Ovary (tissue), 9 donors: ENCODE results near the gene TAS2R41. TPM values are rescaled to one million over a fixed set of nuclear protein-coding genes. Genes with fewer than 3 reads are reported as not detected.
"Not testable (repeated sequence)": the region's sequence is repeated elsewhere in the genome, so short reads cannot be mapped to it uniquely, and the experiment has no call there.

ENCODE experiments used
- DNase-seq, 5 donors: peaks; one replicate each; pipeline ENCODE4 v3.0.0-alpha.2; 2019 to 2020
- H3K27ac ChIP-seq, 2 donors: fragments of 200-600 bp; one replicate each; pipeline versions ENCODE4 v1.5.1 to v1.8.0; 2019 to 2022
- H3K27me3 ChIP-seq: fragments of 200-600 bp; one replicate; pipeline ENCODE4 v1.8.0; 2022
- H3K36me3 ChIP-seq: fragments of 200-600 bp; sonication (generic); one replicate; pipeline ENCODE4 v1.5.1; 2019
- H3K4me1 ChIP-seq: one replicate; pipeline ENCODE4 v1.8.1; 2013; ENCODE audit warnings: mild to moderate bottlenecking, moderate library complexity; ENCODE audit not compliant: insufficient read depth
- H3K4me3 ChIP-seq: fragments of 200-600 bp; sonication (generic); one replicate; pipeline ENCODE4 v1.5.1; 2017
- H3K9me3 ChIP-seq, 2 donors: fragments of 200-600 bp in 1 of 2; sonication (generic) in 1 of 2; one replicate each; pipeline versions ENCODE4 v1.5.1 to v1.8.1; 2013 to 2019; ENCODE audit warnings: mild to moderate bottlenecking in 1 of 2, moderate library complexity in 1 of 2
- EP300 ChIP-seq: sonication (generic); formaldehyde crosslinking; IDR thresholded peaks from one replicate; pipeline ENCODE4 v1.6.1; 2017; ENCODE audit warnings: antibody characterized with exemption
- POLR2A ChIP-seq: fragments of 450-650 bp; IDR thresholded peaks from one replicate; pipeline ENCODE4 v1.6.1; 2017; ENCODE audit warnings: antibody characterized with exemption, mild to moderate bottlenecking, moderate library complexity
- WGBS, 3 donors: extraction: QIAGEN DNeasy Blood & Tissue Kit in 1 of 3; methylation state at CpG; one replicate each; pipeline versions ENCODE4 v1.1.5 to v1.1.7; 2013 to 2017; 5-methylcytosine and 5-hydroxymethylcytosine counted together
- intact Hi-C, 4 donors: fragments of 100-400 bp; cut with DNase I; formaldehyde crosslinking; loops; one replicate each; pipeline versions ENCODE4 v1.11.0 to v1.15.1; 2022 to 2023
- polyA plus RNA-seq, 2 donors: library from polyadenylated mRNA; stranded (reverse); fragments of 200-250 nt in 1 of 2; fragments of 350-450 nt in 1 of 2; fragmentation: Illumina TruSeq in 1 of 2; extraction: RNeasy Lipid Tissue Mini Kit (QIAGEN cat#74804) in 1 of 2; gene quantifications; one replicate each; pipeline ENCODE4 v1.2.3, GENCODE V29; 2013 to 2014
- total RNA-seq, 7 donors: library from RNA; depleted of rRNA in 2 of 7; stranded (reverse); fragments of >200 nt in 2 of 7; fragmentation: NEBNext Ultra II Directional in 3 of 7; extraction: Animal tissue kit (Norgen Biotek cat#: 25700) in 3 of 7; gene quantifications; one replicate each; pipeline versions ENCODE4 v1.1.0 to v1.2.4, GENCODE V29; 2016 to 2023
- TF ChIP-seq, protein P1 (sequence below), 3 donors: fragments of 450-650 bp in 2 of 3; fragments of 200-600 bp in 1 of 3; IDR thresholded peaks; one replicate each; pipeline versions ENCODE4 v1.5.1 to v1.8.0; 2016 to 2022; ENCODE audit warnings: antibody characterized with exemption in 3 of 3, mild to moderate bottlenecking in 1 of 3
- donor health status: DM: no; HTN: no; CAD: no; lungs with moderate emphysema.
- donor health status: DM: no; HTN: no; CAD: no.
- donor health status: Bipolar disorder and iron deficiency.
- donor health status: DM: yes; HTN: yes; CAD: no.
- donor health status: DM: no; HTN: no; CAD: no.
- donor health status: DM: yes; HTN: yes; CAD: no.

The TAS2R41 gene
- total and polyA plus RNA-seq, 9 donors: 0.50 TPM; not detected in 8

DNA sequence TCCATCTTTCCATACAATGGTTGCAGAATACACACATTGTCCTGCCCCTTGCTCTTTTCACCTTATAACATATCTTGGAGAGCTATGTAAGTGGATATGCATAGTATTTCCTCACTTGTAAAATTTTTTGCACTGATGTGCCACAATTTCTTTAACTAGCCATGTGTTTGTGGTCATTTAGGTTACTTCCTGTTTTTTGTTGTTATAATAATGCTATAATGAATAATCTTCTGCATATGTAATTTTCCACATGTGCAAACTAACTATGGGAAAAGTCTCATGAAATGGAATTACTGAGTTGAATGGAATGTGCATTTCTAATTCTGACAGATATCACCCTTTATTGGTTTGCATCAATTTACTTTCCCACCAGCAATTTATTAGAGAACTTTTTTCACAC is 2.8 kb downstream of the TAS2R41 start:
- Histone ChIP-seq H3K27ac (no peak overlapping the region), H3K36me3 (no peaks in the 10 kb centered on the region), H3K4me1 (no peaks in the 10 kb centered on the region), H3K4me3 (no peak overlapping the region), H3K27me3 (no peaks in the 10 kb centered on the region), H3K9me3 (no peaks in the 10 kb centered on the region)
- intact Hi-C loops: no loop called here
- no peak for TF ChIP-seq EP300
- no peak for TF ChIP-seq POLR2A
- TF ChIP-seq, protein P1, sequence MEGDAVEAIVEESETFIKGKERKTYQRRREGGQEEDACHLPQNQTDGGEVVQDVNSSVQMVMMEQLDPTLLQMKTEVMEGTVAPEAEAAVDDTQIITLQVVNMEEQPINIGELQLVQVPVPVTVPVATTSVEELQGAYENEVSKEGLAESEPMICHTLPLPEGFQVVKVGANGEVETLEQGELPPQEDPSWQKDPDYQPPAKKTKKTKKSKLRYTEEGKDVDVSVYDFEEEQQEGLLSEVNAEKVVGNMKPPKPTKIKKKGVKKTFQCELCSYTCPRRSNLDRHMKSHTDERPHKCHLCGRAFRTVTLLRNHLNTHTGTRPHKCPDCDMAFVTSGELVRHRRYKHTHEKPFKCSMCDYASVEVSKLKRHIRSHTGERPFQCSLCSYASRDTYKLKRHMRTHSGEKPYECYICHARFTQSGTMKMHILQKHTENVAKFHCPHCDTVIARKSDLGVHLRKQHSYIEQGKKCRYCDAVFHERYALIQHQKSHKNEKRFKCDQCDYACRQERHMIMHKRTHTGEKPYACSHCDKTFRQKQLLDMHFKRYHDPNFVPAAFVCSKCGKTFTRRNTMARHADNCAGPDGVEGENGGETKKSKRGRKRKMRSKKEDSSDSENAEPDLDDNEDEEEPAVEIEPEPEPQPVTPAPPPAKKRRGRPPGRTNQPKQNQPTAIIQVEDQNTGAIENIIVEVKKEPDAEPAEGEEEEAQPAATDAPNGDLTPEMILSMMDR (IDR thresholded peaks at IDR 0.05): no peak
- DNase-seq: no peak

DNA sequence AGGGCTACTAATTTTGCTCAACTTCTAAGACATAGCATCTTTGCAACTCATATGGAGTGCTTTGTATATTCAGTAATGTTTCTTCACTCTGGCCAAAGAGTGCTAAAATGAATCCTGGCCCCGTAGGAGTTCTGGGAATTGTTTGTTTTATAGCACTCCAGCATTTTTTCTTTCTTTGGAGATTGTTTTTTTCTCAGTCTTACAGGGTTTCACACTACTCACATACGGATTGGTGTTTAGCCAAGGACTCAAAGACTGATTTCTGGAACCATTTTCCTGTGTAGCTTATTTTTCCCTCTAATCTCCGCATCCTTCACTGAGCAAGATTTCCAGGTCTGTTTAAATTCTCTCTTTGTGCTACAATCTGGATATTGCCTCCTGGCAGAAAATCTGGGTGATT is 6.4 kb downstream of the TAS2R41 start:
- Histone ChIP-seq H3K36me3 (no peaks in the 10 kb centered on the region), H3K27ac (no peak overlapping the region), H3K9me3 (no peaks in the 10 kb centered on the region), H3K27me3 (no peaks in the 10 kb centered on the region), H3K4me3 (no peak overlapping the region), H3K4me1 (peaks cover 5% of the 10 kb centered on the region)
- no peak for TF ChIP-seq EP300
- TF ChIP-seq, protein P1 (IDR thresholded peaks at IDR 0.05): no peak
- intact Hi-C loops: no loop called here
- 16 to 24% (median 22%) methylated on average over 3 of the region's 3 CpGs for WGBS, 3 donors
- DNase-seq: no peak

DNA sequence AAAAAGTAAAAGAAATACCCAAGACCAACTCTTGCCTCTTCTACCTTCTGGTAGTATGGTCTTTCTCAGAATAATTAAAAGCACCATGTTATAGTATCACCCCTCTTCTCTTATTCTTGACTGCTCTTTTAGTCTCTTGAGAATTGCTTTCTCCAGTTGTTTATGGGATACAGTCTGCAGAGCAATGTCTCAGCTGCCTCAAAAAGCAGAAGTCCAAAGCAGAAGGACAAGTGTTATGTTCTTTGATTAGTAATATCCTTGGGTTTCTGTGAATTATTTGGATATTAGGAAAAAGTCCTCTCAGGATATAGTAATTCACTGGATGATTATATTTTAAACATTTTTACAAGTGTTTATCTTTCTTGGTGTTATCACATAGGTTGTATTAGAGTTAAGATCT is 7.4 kb downstream of the TAS2R41 start:
- Histone ChIP-seq H3K36me3 (no peaks in the 10 kb centered on the region), H3K4me1 (peaks cover 5% of the 10 kb centered on the region), H3K4me3 (no peak overlapping the region), H3K27me3 (no peaks in the 10 kb centered on the region), H3K9me3 (no peaks in the 10 kb centered on the region), H3K27ac (no peak overlapping the region)
- intact Hi-C loops: no loop called here
- no peak for DNase-seq
- TF ChIP-seq POLR2A (no peak), EP300 (no peak)
- TF ChIP-seq, protein P1 (IDR thresholded peaks at IDR 0.05): no peak

DNA sequence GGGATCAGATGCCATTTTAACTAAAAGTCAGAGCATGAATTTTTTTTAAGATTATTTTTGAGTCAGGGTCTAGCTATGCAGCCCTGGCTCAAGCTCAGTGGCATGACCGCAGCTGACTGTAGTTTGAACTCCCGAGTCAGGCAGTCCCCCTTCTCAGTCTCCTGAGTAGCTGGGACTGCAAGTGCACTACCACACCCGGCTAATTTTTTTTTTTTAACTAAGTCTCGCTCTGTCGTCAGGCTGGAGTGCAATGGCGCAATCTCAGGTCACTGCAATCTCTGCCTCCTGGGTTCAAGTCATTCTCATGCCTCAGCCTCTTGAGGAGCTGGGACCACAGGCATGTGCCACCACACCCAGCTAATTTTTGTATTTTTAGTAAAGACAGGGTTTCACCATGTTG is 7.8 kb downstream of the TAS2R41 start:
- no peaks in the 10 kb centered on the region for H3K27me3 ChIP-seq
- no peak for DNase-seq
- H3K4me3 ChIP-seq: no peak overlapping the region
- H3K27ac ChIP-seq: no peak overlapping the region
- intact Hi-C loops: no loop called here
- TF ChIP-seq, protein P1 (IDR thresholded peaks at IDR 0.05): no peak
- TF ChIP-seq EP300: no peak
- TF ChIP-seq POLR2A: no peak
- 77 to 90% (median 90%) methylated on average over 6 of the region's 6 CpGs for WGBS, 3 donors
- peaks cover 5% of the 10 kb centered on the region for H3K4me1 ChIP-seq
- no peaks in the 10 kb centered on the region for H3K9me3 ChIP-seq
- no peaks in the 10 kb centered on the region for H3K36me3 ChIP-seq

DNA sequence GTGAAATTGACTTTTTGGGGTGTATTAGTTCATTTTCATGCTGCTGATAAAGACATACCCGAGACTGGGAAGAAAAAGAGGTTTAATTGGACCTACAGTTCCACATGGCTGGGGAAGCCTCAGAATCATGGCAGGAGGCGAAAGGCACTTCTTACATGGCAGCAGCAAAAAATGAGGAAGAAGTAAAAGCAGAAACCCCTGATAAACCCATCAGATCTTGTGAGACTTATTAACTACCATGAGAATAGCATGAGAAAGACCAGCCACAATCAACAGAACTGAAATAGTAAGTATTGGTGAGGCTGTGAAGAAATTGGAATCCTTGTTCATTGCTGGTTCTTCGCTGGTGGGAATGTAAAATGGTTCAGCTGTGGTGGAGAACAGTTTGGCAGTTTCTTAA is 8.6 kb downstream of the TAS2R41 start:
- intact Hi-C loops, H3K27ac ChIP-seq, H3K4me3 ChIP-seq, H3K36me3 ChIP-seq, H3K9me3 ChIP-seq, H3K27me3 ChIP-seq, DNase-seq, H3K4me1 ChIP-seq: not testable (repeated sequence)
- WGBS, 3 donors: 90 to 95% (median 93%) methylated on average over 3 of the region's 3 CpGs
